Neural progenitor cell (in vitro differentiated cells): ENCODE results near the gene P3H2. TPM values are rescaled to one million over a fixed set of nuclear protein-coding genes. Genes with fewer than 3 reads are reported as not detected.
A peak's percentile ranks its signal among the peaks of the same experiment; 100 is the strongest.

Source experiments
- DNase-seq: peaks from one replicate; pipeline ENCODE4 v3.0.0-alpha.2; 2016; ENCODE audit warnings: low spot score
- H2AFZ ChIP-seq: fragments of 200-600 bp; sonication (generic); replicated peaks from 2 replicates; pipeline ENCODE4 v1.6.1; 2016; ENCODE audit warnings: antibody characterized with exemption
- H3F3A ChIP-seq: fragments of 200-600 bp; sonication (generic); 2 replicates; pipeline ENCODE4 v1.6.1; 2016; ENCODE audit warnings: antibody characterized with exemption, low read depth
- H3K27ac ChIP-seq: fragments of 200-600 bp; sonication (generic); 2 replicates; pipeline ENCODE4 v1.5.1; 2016; ENCODE audit warnings: mild to moderate bottlenecking
- H3K27me3 ChIP-seq: fragments of 200-600 bp; sonication (generic); 2 replicates; pipeline ENCODE4 v1.6.1; 2016; ENCODE audit warnings: mild to moderate bottlenecking, moderate library complexity
- H3K36me3 ChIP-seq: fragments of 200-600 bp; sonication (generic); 2 replicates; pipeline ENCODE4 v1.5.1; 2016
- H3K4me1 ChIP-seq: fragments of 200-600 bp; sonication (generic); 2 replicates; pipeline ENCODE4 v1.6.1; 2016; ENCODE audit warnings: mixed run types
- H3K4me2 ChIP-seq: fragments of 200-600 bp; sonication (generic); 2 replicates; pipeline ENCODE4 v1.6.1; 2016
- H3K4me3 ChIP-seq: fragments of 200-600 bp; sonication (generic); 2 replicates; pipeline ENCODE4 v1.5.1; 2016
- H3K79me2 ChIP-seq: fragments of 200-600 bp; sonication (generic); 2 replicates; pipeline ENCODE4 v1.6.1; 2016; ENCODE audit warnings: low read depth
- H3K9ac ChIP-seq: fragments of 200-600 bp; sonication (generic); 2 replicates; pipeline ENCODE4 v1.6.1; 2016
- H3K9me3 ChIP-seq: fragments of 200-600 bp; sonication (generic); 2 replicates; pipeline ENCODE4 v1.5.1; 2016; ENCODE audit warnings: low read depth
- H4K20me1 ChIP-seq: fragments of 200-600 bp; sonication (generic); 2 replicates; pipeline ENCODE4 v1.6.1; 2016; ENCODE audit warnings: low read depth
- H3K27ac Mint-ChIP-seq: 3 replicates; pipeline ENCODE4 v1.8.0; 2021; ENCODE audit warnings: mixed read lengths
- H3K27me3 Mint-ChIP-seq: 2 replicates; pipeline ENCODE4 v1.8.0; 2022; ENCODE audit warnings: low read depth, mild to moderate bottlenecking, inconsistent platforms, moderate library complexity, mixed read lengths; ENCODE audit not compliant: insufficient read depth
- H3K36me3 Mint-ChIP-seq: 3 replicates; pipeline ENCODE4 v1.8.0; 2021; ENCODE audit warnings: mixed read lengths
- H3K4me1 Mint-ChIP-seq: 3 replicates; pipeline ENCODE4 v1.8.0; 2021; ENCODE audit warnings: mixed read lengths
- H3K4me3 Mint-ChIP-seq: 3 replicates; pipeline ENCODE4 v1.8.0; 2021; ENCODE audit warnings: mild to moderate bottlenecking, moderate library complexity, mixed read lengths
- H3K9me3 Mint-ChIP-seq: 3 replicates; pipeline ENCODE4 v1.8.0; 2020; ENCODE audit warnings: mixed read lengths
- CTCF ChIP-seq: fragments of 200-600 bp; sonication (generic); IDR thresholded peaks from 2 replicates; pipeline ENCODE4 v1.5.1; 2017; ENCODE audit warnings: antibody characterized with exemption, mild to moderate bottlenecking
- EZH2 ChIP-seq: fragments of 200-600 bp; sonication (generic); IDR thresholded peaks from 2 replicates; pipeline ENCODE4 v1.6.1; 2017; ENCODE audit warnings: antibody characterized with exemption, mild to moderate bottlenecking, moderate library complexity
- EZH2phosphoT487 ChIP-seq: fragments of 200-600 bp; sonication (generic); IDR thresholded peaks from 2 replicates; pipeline ENCODE4 v1.6.1; 2017; ENCODE audit warnings: antibody characterized with exemption
- total RNA-seq: library from RNA; depleted of rRNA; stranded (reverse); fragments of >200 nt; gene quantifications from 2 replicates; pipeline ENCODE4 v1.2.3, GENCODE V29; 2015; ENCODE audit warnings: low replicate concordance

The P3H2 gene
- total RNA-seq, 1 donor from 2014 or later = 21.4 TPM

DNA sequence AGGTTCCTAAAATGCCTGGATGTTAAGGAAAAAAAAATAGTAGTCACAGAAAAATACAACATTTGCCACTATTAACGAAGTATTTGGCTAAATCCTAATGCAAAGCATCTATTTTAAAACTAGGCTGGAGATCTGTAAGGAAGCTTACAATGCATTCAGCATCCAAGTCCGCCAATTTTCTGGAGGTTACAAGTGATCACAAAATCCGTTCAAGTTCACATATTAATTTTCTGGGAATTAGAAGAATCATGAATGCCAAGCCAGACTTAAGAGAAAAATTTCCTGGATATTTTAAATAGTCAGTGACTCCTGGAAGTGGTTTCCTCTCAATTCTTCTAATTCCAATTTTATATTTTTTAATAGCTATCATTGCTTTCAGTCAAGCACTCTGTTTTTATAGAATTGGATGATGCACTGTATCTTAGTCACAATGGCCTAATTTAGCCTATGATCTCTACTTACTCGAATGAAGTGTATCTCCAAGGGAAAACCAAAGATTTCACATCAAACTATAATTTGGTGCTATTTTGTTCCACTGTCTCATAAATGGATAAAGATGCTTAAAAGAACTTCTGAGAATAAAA is 60.4 kb downstream of the P3H2 start:
- no peak overlapping the region for H3K27ac Mint-ChIP-seq
- H3K79me2 ChIP-seq = no peaks in the 10 kb centered on the region
- no peaks in the 10 kb centered on the region for H3K36me3 ChIP-seq
- H3K36me3 Mint-ChIP-seq = no peaks in the 10 kb centered on the region
- peaks cover 20% of the 10 kb centered on the region for H3F3A ChIP-seq
- H2AFZ ChIP-seq = no peak overlapping the region
- no peaks in the 10 kb centered on the region for H3K27me3 Mint-ChIP-seq
- H3K9me3 ChIP-seq = no peaks in the 10 kb centered on the region
- H3K4me3 Mint-ChIP-seq = no peak overlapping the region
- no peaks in the 10 kb centered on the region for H3K27me3 ChIP-seq
- H4K20me1 ChIP-seq = no peaks in the 10 kb centered on the region
- no peak overlapping the region for H3K27ac ChIP-seq
- no peak for TF ChIP-seq EZH2phosphoT487
- no peak for TF ChIP-seq EZH2
- no peak for TF ChIP-seq CTCF
- H3K4me3 ChIP-seq = no peak overlapping the region
- H3K4me1 ChIP-seq = peaks cover 37% of the 10 kb centered on the region
- peaks cover 33% of the 10 kb centered on the region for H3K4me1 Mint-ChIP-seq
- H3K4me2 ChIP-seq = no peak overlapping the region
- DNase-seq = no peak
- H3K9ac ChIP-seq = no peak overlapping the region
- no peaks in the 10 kb centered on the region for H3K9me3 Mint-ChIP-seq

DNA sequence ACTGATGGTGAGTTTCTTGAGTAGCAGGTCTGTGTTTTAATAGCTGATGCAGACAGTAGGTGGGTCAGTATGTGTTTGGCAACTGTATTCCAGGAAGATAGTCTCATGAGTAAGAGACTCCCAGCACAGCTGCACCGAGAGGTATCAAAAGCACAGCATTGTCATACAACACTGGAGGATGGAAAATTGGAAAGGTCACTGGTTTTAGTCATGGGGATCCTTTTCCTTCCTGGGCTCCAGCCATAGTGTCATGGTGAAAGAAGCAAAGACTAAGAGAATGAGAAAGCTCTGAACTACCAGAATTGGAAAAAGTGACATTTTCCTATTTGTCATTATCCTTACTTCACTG is 61.5 kb downstream of the P3H2 start:
- peak overlapping the region; percentile 63 for H3K4me2 ChIP-seq
- Mint-ChIP-seq H3K27ac (peak overlapping the region; percentile 95), H3K4me3 (peak overlapping the region; percentile 60), H3K27me3 (peaks cover under 1% of the 10 kb centered on the region), H3K36me3 (no peaks in the 10 kb centered on the region), H3K4me1 (peaks cover 30% of the 10 kb centered on the region), H3K9me3 (no peaks in the 10 kb centered on the region)
- peak overlapping the region; percentile 81 for H3K27ac ChIP-seq
- peak overlapping the region; percentile 48 for H2AFZ ChIP-seq
- no peak for DNase-seq
- H3K79me2 ChIP-seq = no peaks in the 10 kb centered on the region
- H3F3A ChIP-seq = peaks cover 20% of the 10 kb centered on the region
- H4K20me1 ChIP-seq = no peaks in the 10 kb centered on the region
- H3K9ac ChIP-seq = no peak overlapping the region
- no peaks in the 10 kb centered on the region for H3K36me3 ChIP-seq
- H3K27me3 ChIP-seq = no peaks in the 10 kb centered on the region
- H3K4me3 ChIP-seq = no peak overlapping the region
- H3K4me1 ChIP-seq = peaks cover 37% of the 10 kb centered on the region
- TF ChIP-seq CTCF (no peak), EZH2 (no peak), EZH2phosphoT487 (no peak)
- H3K9me3 ChIP-seq = no peaks in the 10 kb centered on the region

- Mint-ChIP-seq H3K27me3 (peaks cover 2% of the 10 kb centered on the region), H3K9me3 (no peaks in the 10 kb centered on the region), H3K27ac (peak overlapping the region; percentile 95), H3K4me1 (peaks cover 30% of the 10 kb centered on the region), H3K36me3 (no peaks in the 10 kb centered on the region), H3K4me3 (peak overlapping the region; percentile 60)
- peaks cover 20% of the 10 kb centered on the region for H3F3A ChIP-seq
- DNase-seq = peak; percentile 76
- H3K27ac ChIP-seq = peak overlapping the region; percentile 81
- peak overlapping the region; percentile 48 for H2AFZ ChIP-seq
- no peaks in the 10 kb centered on the region for H3K9me3 ChIP-seq
- peak overlapping the region; percentile 63 for H3K4me2 ChIP-seq
- no peaks in the 10 kb centered on the region for H3K36me3 ChIP-seq
- H4K20me1 ChIP-seq = no peaks in the 10 kb centered on the region
- H3K4me3 ChIP-seq = no peak overlapping the region
- peaks cover 37% of the 10 kb centered on the region for H3K4me1 ChIP-seq
- TF ChIP-seq CTCF (no peak), EZH2 (no peak), EZH2phosphoT487 (no peak)
- no peaks in the 10 kb centered on the region for H3K79me2 ChIP-seq
- H3K27me3 ChIP-seq = no peaks in the 10 kb centered on the region
- H3K9ac ChIP-seq = no peak overlapping the region
Observed at GRCh38 chr3:190058521-190059241, 62.0 kb downstream of the P3H2 start.
